NCI-H1930 (cell line): ENCODE data around the gene C12orf50.
"Not testable (repeated sequence)": the region's sequence is repeated elsewhere in the genome, so short reads cannot be mapped to it uniquely, and the experiment has no call there.

ENCODE experiments used
- DNase-seq, 2 experiments: peaks; one replicate each; lab custom pipeline; 2025; lab: John Stamatoyannopoulos, UW

The C12orf50 gene, protein sequence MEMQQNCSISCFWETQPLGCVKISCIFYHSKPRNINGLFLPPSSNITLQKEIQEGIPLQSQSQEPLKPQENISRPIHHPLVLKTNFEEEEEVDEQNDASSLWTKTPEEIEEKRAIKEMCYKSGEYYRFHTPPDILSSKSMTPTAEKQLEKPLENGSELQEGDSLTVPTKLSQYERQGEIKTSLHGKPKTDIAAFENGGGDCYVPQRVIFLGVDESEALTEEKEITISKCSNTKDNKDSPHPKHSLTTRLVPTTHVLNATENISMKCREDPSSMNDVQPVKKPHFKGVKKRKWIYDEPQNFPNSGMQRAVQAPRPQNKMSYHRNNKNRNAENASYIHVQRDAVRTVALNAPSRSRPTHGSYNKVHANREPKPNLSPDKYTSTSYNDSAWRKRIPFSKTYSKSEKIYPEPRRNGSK

DNA sequence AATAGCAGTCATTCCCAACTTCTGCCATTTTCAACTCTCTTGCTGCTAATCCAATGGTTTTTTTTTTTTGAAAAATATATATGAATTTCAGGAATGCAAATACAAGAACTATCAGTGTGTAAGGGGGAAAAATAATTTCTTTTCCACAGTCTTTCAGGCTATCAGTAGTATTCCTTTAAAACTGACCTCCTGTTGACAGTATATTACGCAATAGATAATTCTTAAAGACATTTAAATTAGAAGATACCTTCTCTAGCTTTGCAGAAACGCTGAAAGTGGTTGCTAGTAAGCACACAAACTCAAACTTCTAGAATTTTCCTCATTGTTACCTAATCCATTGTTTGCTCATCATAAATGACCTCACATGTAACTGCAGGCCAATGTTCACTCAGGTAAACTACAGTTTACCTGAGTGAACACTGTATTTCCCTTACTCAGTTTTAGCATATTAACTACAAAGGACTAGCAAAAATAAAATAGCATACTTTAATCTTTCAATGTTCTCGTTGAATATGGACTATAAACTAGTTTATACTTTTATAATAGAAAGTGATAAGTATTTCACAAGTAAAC, at the start of gene C12orf50:
TSS of gene C12orf50 (minus strand) at position 309 of the 573 bp plus-strand sequence. CDS start 2,439 bp downstream, outside the sequence.
- DNase-seq: no peak

DNA sequence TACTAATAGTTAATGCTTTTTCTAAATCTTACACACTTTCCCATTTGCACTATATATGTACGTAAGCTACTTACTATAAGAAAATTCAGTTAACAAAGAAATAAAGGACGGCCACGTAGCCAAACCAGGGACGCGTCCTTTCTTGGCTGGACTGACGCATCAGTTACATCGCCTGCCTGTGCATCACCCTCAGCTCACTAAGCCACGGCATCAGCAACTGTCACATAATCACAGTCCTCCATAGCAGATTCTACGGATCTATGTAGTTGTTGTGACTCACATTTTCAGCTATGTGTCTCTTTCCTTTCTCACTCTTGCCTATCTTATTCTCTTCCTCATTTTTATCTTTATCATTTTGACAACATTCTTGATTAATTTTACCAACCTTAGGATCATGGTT, 38.1 kb upstream of the C12orf50 start:
- DNase-seq: no peak

DNA sequence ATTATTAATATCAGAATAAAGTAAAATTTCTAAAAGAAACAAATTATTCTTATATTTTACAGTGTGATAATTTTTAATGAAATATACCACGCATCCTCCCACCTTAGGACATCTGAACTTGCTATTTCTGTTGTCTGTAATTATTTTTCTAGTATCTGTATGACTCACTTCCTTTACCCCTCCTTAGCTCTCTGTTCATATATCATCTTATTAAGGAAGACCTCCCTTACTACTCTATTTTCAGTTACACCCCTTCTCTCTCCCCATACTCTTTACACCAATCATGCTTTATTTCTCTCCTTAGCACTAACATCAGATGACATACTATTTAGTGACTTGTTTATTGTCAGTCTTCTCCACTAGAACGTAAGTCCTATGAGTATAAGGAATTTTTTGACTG, 34.2 kb upstream of the C12orf50 start:
- DNase-seq: no peak

DNA sequence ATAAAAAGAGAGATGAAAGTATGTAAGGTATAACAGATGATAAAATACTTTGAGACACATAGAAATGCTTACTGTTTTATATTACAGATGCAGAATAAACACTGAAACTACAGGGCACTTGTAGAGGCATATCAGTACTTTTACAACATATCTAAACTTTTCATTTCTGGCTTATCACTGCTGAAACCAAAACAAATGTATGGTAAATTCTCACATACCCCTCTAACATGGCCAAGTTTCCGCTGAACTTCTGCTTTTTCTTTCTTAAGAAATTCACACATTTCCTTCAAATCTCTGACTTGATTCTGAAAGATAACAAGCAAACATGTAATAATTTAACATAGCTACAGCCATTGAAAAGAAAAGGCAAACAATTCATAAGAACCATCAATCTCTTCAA, 33.3 kb upstream of the C12orf50 start:
- DNase-seq: no peak

DNA sequence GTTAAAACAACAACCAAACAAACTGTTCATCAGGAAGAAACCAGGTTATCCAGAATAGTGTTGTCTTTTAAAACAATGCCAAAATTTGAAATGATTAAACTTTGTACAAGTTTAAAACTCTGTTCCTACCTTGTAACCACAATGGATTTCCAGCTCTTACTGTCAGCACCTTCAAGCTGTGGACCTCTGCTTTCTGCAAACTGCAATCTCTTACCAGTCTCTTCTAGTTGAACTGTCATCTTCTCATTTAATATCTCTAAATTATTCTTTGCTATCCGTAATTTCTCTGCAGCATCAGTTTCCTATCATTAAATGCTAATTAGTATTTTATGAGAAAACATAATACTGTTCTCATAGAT, 29.5 kb upstream of the C12orf50 start:
- DNase-seq: no peak

DNA sequence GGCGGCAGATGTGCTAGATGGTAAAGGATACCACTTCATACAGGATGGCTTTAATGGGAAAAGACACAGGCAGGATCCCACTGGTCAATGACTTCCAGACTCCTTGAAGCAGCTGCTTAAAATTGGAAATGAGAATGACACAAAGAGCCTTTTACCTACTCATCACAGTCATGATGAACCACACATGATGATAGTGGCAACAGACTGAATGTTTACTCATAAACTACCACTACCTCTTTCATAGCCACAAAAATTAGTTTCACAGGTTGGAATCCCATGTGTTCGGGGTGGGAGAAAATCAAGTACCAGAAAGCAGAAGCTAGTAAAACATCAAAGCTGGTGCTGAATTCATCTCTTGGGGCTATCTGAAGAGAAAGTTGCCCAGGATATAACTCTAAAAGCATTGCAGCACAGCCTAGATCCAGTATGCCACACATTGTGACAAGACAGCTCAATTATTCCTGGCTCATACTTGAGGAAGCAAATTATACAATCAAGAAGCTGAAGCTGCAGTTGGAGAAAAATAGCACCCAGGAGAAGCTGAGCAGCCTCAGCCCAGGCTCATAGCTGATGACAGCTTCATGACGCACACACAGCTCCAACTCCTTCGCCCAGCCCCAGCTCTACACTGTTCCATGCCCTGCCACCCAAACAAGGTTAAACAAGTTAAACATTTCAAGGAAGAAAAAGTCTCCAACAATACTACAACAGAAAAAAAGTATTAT, 29.0 kb upstream of the C12orf50 start:
- no peak for DNase-seq

DNA sequence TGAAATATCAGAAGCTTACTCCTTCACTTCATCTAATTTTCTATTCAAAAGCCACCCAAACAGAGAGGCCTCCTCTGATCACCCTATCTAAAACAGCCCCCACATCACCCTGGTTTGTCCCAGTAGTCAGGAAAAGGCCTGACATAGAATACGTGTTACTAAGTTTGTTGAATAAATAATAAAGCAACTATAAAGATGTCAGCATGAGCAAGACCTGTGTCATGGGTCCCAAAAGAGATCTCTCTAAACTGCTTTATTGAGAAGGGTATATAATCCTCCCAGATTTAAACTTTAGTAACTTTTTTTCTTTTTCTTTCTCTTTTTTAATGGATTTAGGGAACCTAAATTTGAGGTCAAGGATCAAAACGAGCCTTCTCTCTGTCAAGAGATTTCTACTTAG, 27.4 kb upstream of the C12orf50 start:
- no peak for DNase-seq

DNA sequence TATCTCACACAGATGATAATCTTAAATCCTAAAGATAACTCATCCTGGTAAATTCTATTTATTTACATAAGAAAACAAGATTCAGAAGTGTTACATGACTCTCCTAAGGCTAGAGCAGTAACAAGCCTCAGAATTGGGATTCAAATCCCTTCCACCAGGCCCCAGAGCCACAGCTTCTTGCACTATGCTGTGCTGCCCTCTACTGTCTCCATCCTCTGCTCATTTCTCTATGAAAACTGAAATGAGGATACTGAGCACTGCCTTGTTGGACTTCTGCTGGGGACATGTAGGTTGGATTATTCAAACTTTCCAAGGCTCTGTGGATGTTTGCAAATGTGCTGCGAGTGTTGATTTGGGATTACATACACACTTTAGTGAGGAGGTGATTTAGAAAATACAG, 23.5 kb upstream of the C12orf50 start:
- DNase-seq: peak in 1 of 2 experiments; percentile 26

DNA sequence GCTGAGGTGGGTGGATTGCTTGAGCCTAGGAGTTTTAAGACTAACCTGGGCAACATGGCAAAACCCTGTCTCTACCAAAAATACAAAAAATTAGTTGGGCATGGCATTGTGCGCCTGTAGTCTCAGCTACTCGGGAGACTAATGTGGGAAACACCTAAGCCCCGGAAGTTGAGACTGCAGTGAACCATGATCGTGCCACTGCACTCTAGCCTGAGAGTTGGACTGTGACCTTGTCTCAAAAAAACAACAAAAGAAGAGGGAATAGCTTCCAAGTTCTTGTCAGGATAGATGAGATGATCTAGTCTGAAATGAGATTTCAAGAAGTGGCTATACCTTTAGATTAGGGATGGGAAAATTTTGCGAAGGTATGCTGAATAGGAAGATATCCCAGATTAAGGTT, 14.8 kb upstream of the C12orf50 start:
- no peak for DNase-seq

DNA sequence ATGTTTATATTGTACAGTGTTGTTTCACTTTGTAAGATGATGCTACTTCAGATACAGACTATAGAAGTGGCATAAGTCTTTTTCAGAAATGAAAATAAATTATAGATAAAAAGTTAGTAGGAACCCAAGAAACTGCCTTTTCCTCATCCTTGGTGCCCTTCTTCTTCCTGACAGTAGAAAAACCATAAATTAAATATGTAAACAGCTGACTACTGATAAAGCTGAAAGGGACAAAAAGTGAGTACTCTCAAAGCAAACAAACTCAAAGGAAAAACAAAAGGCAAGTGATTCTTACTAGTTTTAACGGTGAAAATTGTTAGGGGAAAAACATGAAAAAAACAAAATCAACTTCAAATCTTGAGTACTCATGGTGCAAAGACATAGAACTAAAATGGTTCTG, 8.6 kb upstream of the C12orf50 start:
- DNase-seq: no peak

DNA sequence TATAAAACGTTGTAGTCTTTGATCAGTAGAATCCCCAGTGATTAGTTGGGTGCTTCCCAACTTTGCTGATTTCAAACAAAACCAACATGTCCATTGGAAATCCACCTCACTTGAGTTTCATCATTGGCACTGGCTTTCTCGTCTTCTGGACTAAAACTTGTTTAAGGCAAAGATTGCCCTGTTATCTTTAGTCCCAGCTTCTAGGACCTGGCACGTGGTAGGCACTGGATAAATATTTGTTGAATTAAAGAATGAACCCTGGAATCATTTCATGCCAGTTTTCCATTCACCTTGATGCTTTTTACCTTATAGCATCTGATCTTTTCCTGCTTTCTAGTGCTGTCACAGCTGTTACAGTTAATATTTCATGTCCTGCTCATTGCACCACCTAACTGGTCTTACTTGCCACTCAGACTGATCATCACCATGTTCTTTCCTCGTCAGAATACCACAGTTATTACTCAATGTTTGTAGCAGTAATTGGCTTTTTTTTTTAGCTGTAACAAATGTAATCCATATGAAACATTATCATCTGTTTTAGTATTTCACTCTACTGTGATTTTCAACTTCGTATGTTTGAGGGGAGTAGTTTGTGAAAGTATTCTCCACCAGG, 7.3 kb upstream of the C12orf50 start:
- no peak for DNase-seq

DNA sequence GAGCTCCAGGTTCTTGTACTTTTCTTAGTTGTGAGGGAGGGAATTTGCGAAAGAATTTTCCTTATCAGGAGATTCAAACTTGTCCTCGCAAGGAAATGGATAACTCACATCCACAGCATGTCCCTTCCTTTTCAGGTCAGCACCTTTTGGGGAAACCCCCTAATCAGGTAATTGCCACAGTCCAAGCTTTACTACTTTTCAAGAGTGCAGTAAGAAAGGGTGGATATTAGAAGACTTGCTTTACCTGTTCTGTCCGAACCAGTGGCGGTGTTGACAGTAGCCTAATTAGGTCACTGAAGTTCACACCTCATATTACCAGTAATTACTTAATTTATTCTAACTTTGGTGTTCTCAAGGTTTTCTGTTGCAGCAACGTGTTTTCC, 6.7 kb upstream of the C12orf50 start:
- DNase-seq: no peak

DNA sequence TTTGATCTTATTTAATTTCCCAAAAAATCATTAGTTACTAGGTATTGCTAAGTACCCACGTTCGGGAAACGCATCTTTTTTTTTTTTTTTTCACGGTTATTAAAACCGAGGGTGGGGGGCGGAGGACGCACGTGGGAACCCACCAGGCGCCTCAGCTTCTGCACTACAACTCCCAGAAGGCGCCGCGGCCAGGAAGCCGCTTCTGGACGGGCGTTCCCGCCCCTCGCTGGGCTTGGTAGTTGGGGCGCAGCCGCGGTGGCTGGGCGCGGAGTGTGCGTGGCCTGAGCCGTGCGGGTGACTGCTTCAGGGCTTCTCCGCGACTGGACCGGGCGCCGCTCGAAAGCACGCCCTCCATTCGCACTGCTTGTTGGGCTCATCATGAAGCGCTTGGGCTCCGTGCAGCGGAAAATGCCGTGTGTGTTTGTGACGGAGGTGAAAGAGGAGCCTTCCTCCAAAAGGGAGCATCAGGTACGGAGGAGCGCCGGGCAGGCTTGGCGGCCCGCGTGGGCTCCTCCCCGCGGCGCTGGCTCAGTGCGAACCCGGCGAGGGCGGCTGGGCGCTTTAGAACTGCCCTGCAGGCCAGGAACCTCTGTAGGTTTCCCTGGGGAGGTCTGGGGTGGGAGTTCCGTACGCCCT, 6.2 kb upstream of the C12orf50 start:
- DNase-seq: peak; percentile 80 to 82

DNA sequence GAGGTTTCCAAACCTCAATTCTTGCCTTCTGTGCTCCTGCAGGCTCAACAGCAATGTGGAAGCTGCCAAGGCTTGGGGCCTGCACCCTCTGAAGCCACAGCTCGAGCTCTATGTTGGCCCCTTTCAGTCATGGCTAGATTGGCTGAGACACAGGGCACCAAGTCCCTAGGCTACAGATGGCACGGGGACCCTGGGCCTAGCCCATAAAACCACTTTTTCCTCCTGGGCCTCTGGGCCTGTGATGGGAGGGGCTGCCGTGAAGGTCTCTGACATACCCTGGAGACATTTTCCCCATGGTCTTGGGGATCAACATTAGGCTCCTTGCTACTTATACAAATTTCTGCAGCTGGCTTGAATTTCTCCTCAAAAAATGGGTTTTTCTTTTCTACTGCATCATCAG, 2.0 kb upstream of the C12orf50 start:
- not testable (repeated sequence) for DNase-seq

DNA sequence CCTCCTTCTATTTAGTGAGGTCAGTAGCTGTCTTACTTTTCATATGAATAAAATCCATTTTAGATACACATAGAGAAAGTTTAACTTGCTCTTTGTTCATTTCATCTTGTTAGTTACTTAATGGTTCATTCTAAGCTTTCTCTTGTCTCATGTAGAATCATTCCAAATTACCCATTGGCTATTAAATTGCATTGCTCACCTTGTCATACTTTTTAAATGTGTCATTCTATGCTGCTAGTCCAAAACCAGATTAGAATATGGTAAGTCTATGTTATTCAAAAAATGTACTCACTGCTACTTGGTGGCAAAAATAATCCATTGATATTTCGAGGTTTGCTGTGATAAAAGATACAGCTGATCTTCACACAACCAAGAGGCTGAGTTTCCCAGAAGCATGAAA, 3.0 kb downstream of the C12orf50 start:
- DNase-seq: no peak

DNA sequence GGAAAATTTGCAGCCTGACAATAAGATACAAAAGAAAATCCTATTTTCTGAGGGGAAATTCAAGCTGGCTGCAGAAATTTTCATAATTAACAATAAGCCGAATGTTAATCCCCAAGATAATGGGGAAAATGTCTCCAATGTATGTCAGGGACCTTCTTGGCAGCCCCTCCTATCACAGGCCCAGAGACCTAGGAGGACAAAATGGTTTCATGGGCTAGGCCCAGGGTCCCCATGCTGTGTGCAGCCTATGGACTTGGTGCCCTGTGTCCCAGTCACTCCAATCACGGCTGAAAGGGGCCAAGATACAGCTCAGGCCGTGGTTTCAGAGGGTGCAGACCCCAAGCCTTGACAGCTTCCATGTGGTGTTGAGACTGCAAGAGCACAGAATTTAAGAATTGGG, 11.2 kb downstream of the C12orf50 start:
- DNase-seq: no peak

DNA sequence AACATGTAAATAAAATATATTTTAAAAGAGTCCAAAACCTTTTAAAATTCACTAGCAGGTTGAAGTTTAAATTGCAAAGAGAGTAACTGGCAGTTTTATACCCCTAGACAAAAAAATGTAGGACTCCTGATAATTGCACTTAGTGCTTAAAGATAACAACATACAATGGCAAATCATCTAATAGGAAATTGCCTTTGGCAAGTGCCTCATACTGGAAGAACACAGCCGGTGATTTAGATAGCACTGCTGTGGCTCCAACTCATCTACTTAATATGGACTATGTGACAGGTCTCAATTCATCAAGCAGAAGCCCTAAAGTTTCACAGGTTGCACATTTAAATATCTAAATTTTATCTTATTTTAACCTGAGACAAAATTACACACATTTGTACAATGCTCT, 13.4 kb downstream of the C12orf50 start:
- DNase-seq: no peak

DNA sequence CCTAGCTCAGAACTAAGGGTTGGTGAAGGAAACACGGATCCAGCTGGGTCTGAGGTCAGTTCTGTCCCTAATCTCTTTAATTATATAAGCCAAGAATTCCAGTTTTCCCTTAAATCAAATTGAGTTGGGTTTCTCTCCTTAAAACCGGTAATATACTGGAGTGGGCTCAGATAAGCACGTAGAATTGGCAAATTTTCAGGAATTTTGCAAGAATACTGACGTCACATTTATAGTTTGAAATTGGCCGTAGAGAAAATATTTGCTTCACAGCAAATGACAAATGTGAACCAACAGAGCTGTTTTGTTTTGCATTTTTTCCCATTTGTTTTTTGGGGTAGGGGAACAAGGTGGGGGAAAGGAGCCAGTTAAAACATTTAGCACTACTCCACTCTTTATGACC, 17.4 kb downstream of the C12orf50 start:
- DNase-seq: no peak

DNA sequence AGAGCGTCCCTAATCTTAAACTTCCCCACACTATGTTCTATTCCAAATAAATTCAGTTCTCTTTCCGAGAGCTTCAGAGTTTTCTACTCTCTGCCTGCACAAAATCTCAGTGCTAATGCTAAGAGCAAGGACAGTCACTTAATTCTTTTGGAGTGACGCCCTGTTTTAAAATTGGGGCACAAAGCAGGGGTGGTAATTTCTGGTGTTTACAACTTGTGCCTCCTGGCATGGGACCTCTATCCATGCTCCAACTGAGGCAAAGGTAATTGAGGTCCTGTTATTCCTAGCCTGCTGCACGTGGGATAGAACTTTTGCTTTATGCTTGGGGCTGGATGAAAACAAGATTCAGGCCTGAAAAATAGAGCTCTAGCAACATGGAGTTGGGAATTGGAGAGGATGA, 22.9 kb downstream of the C12orf50 start:
- DNase-seq: no peak

DNA sequence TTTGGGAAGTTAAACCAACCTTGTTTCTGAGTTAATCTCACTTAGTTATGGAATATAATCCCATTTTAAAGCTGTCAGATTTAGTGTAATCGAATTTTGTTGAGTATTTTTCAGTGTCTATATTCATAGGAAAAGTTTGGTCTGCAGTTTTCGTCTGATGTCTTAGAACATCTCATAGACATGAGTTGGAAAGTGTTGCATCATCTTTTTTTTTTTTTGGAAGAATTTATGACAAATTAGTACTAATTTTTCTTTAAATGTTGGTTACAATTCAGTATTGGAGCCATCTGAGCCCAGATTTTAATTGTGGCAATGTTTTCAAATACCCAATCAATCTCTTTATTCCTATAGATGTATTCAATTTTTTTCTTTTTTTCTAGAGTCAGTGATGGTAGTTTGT, 27.9 kb downstream of the C12orf50 start:
- DNase-seq: no peak

DNA sequence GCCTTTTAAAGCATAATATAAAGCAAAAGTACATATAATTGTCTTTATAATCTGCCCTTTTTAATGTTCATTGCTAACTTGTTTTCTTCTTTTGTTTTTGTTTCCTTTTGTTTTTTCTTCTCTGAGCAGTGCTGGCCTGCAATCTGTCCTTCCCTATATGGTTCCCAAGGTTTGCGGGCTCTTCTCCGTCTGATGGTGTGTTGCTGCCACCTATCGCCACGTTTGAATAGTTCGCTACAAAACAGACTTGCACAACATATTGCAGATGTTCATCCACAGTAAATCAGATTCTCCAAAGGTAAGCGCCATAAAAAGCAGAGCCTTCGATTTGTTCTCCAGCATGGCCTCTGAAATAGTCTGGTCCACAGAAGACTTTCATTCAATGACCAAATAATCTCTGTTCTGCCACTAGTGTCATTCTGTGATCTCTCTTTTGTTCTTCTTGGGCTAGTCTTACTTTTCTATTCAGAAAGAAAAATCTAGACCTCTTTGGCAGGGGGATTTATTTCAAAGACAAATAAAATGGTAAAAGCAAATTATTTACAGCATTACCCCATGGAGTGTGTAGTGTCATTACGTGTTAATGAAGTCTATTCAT, 33.5 kb downstream of the C12orf50 start:
- peak; percentile 33 to 52 for DNase-seq

DNA sequence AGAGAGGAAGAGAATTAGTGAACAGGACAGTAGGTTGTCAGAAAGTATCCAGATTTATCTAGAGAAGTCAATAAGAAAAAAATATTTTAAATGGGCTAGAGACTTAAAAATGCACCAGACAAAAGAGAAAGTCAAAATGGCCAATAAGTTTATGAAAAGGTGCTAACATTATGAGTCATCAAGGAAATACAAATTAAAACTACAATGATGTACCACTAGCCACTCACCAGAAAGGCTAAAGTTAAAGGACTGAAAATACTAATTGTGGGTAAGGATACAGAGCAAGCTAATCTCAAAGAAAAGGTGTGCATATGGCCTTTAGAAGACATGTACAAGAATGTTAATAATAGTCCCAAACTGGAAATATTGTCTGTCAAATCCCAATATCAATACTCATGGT, 37.7 kb downstream of the C12orf50 start:
- no peak for DNase-seq
